ENCODE results near the gene ALPL.

DNA sequence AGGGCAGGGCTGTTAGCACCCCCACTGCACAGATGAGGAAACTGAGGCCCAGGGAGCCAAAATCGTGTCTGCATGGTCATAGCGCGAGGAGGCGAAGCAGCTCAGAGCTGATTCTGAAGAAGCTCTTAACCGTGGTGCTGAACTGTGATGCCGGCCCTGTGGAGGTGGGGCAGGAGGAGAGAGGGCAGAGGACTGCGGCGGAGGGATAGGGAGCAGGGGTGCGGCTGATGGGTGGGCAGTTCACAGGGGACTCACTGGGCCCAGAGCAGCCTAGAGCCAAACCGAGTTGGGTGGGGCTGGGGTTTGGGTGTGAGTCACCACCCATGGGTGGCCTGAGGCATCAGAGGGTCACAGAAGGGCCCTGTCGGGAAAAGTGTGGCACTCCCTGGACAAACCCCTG, 85.3 kb downstream of the ALPL start:
- TF ChIP-seq SMC3 (conservative IDR thresholded peaks at IDR 0.05; ENCODE audit: poor library complexity) (no peak), EZH2 (IDR thresholded peaks at IDR 0.05; ENCODE audit: borderline replicate concordance, insufficient read depth, low read length, poor library complexity, severe bottlenecking) (no peak)
- TF ChIP-seq, protein P1, sequence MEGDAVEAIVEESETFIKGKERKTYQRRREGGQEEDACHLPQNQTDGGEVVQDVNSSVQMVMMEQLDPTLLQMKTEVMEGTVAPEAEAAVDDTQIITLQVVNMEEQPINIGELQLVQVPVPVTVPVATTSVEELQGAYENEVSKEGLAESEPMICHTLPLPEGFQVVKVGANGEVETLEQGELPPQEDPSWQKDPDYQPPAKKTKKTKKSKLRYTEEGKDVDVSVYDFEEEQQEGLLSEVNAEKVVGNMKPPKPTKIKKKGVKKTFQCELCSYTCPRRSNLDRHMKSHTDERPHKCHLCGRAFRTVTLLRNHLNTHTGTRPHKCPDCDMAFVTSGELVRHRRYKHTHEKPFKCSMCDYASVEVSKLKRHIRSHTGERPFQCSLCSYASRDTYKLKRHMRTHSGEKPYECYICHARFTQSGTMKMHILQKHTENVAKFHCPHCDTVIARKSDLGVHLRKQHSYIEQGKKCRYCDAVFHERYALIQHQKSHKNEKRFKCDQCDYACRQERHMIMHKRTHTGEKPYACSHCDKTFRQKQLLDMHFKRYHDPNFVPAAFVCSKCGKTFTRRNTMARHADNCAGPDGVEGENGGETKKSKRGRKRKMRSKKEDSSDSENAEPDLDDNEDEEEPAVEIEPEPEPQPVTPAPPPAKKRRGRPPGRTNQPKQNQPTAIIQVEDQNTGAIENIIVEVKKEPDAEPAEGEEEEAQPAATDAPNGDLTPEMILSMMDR (IDR thresholded peaks at IDR 0.05; ENCODE audit: poor library complexity, severe bottlenecking): no peak

All from neural cell (in vitro differentiated cells).